GM18951 (cell line): ENCODE measurements around the gene MIER2.
"Not testable (repeated sequence)": the region's sequence is repeated elsewhere in the genome, so short reads cannot be mapped to it uniquely, and the experiment has no call there.

Source experiments
- POLR2A ChIP-seq: IDR thresholded peaks from 4 replicates; pipeline ENCODE4 v1.6.1; 2011; ENCODE audit warnings: mild to moderate bottlenecking; ENCODE audit not compliant: insufficient read length, insufficient read depth; ENCODE audit errors: extremely low read depth
- in situ Hi-C: fragments of 300-500 bp; cut with MboI; formaldehyde crosslinking; loops from one replicate; pipeline ENCODE4 v1.12.0; 2022; ENCODE audit warnings: low sequenced_read_pairs, mixed read lengths, inconsistent platforms; ENCODE audit not compliant: unreplicated experiment

MIER2 gene

DNA sequence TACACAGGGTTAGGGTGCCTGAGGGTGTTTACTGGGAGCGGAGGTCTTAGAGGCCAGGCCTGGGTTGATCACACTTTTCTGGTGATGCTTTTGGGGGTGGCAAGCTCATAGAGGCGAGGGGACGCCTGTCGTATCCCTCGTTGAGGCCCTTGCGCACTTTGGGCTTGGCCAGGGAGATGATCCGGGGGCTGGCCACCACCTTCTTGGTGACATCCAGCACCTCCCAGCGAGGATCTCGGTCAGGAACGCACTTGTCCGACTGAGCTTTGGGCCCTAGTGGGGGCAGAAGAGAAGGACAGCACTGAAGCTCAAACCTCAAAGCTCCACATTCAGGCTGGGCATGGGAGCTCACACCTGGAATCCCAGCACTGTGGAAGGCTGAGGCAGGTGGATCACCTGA is 17.6 kb upstream of the MIER2 start:
- in situ Hi-C loops: no loop called here

DNA sequence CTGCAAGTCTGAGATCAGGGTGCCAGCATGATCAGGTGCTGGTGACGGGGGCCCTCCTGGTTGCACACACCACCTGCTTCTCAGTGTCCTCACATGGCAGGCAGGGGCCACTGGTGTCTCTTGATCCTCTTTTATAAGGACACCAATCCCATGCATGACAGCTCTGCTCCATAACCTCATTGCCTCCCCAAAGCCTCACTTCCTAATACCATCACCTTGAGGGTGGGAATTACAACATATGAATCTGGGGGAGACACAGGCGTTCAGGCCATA is 15.0 kb upstream of the MIER2 start:
- in situ Hi-C loops: no loop called here
- no peak for TF ChIP-seq POLR2A

More for the DNA sequence above, 17.6 kb upstream of the MIER2 start:
- no peak for TF ChIP-seq POLR2A

DNA sequence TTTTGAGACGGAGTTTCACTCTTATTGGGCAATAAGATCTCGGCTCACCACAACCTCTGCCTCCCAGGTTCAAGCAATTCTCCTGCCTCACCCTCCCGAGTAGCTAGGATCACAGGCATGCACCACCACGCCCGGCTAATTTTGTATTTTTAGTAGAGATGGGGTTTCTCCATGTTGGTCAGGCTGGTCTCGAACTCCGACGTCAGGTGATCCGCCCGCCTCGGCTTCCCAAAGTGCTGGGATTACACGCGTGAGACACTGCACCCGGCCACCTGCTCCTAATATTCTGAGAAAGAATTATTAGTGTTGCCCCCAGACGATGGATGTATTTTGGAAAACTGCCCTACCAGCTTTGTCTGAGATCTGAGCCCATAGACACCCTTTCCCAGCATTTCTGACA is 10.9 kb upstream of the MIER2 start:
- in situ Hi-C loops: not testable (repeated sequence)

DNA sequence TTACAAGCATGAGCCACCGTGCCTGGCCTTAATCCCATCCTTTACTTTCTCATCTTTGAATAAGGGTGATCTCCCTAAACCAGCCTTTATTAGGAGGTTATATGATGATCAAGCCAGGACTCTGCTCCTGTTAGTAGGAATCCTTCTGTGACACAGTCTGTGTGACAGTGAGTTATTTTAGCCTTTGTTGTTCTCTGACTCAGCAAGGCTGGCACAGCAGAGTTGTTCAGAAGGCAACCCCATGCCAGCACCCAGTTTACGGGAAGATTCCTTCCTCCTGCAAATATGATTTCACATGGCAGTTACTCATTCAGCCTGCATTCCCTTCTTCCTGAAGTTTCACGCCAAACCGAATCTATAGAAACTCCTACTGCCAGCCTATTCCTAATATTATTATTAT is 10.5 kb upstream of the MIER2 start:
- no peak for TF ChIP-seq POLR2A
- in situ Hi-C loops: no loop called here

DNA sequence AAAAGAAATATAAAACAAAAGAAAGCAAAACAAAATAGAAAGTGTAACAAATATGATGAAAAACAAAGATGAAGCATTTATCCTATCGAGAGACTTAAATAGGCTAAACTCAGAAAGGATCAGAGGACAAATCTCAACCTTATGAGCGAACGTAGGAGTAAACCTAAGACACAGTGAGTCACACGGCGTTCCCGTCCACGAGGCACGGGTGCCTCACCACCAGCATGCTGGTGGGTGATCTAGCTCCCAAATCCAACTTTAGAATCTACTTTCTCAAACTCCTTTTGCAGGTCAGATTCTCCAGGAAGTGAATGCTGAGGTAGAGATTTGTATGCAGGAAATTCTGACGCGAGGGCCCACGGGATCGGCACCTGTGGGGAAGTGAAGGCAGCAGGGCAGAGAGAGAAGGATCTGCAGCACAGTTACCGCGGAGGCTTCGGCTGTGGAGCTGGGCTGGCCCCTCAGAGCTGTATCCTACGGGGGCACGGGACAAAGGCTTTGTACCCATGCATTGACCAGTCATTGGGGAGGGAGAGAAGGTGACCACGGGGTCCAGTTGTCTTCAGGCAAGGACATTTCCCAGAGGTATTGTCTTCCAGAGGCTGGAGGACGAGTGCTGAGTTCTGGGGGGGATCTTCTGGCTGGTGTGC is 7.5 kb upstream of the MIER2 start:
- TF ChIP-seq POLR2A: no peak
- in situ Hi-C loops: no loop called here

DNA sequence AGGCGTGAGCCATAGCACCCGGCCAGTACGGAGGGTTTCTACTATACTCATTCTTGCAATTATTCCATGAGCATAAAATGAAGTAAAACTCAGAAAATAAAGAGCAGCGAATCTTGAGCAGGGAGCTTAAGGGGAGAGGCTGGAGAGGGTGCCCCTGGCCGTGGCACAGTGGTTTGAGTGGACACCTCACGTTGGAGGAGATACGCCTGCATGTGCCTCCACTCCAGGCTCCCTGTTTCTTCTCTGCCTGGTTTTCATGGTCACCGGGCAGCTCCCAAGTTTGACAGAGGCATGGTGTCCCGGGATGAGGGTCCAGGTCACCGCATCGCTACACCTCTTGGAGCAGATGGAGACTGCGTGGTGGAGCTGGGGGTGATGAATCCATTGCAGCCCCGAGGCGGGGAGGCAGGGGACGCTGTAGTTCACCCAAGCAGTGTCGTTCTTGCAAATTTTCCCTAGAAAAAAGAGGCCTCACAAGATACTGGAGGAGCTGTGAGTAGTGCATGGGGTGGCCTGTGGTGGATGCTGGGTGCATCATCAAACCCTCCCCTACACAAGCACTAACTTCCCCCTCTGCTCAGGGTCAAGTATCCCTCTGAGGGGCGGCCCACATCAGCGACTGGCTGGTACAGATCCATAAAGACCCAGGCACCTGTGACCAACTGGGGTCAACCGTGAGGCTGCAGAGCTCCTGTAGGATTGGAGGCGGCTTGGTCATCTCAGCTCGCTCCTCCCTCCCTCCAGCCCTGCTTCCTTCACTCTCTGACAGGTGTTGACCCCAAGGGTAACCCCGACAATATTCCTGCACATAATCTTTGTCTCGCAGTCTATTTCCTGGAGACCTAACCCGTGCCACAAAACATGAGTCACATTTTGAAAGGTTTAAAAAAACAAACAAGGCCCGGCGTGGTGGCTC is 3.6 kb upstream of the MIER2 start:
- no peak for TF ChIP-seq POLR2A
- in situ Hi-C loops: no loop called here

DNA sequence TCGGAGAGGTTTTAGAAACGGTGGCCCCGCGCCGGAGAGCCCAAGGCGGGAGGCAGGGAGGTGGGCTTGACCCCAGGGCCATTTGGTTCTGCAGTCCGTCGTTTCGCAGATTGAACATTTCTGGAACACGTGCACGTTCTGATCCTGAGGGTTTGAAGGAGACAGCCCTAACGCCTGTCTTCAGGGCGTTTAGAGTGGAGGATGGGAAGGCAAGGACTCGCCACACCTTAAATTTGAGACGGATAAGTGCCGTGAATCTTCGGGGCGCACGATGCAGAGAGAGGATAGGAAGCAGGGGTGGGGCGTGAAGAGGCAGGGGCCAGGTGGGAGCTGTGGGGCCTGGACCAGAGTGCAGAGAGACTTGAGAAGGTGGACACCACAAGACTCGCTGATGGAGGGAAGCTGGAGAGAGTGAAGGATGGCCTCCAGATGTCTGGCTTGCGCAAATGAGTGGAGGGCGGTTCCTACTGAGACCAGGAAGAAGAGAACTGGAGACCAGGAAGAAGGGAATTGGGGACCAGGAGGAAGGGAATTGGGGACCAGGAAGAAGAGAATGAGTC is 804 bp upstream of the MIER2 start:
- no peak for TF ChIP-seq POLR2A
- in situ Hi-C loops: no loop called here

DNA sequence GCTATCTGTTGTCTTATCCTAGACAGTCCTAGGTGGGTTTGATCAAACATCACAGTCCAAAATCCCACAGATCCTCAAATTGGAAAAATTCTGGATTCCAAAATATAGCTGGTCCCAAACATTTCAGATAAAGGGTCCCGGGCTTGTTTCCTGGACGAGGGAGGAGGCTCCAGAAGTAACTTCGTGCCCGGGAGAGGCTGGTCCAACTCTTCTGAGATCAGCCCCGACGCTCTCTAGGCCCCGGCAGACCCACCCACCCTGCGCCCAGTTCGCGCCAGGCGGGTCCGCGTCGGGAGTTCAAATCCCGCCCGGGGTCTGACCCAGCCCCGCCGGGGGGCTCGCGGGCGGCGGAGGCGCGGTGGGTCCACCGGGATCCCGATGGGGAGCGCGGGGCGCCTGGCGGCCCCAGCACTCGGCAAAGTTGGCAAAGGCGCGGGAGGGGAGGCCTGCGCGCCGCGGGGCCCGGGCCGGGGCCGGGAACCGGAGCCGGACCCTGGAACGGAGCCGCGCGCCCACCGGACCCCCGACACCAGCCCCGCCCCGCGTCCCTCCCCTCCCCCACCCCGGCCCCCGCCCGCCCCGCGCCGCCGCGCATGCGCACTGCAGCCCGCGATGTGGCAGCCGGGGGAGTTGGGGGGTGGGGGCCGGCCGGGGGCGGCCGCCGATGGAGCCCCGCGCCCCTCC is 513 bp downstream of the MIER2 start:
- no peak for TF ChIP-seq POLR2A
- in situ Hi-C loops: no loop called here

DNA sequence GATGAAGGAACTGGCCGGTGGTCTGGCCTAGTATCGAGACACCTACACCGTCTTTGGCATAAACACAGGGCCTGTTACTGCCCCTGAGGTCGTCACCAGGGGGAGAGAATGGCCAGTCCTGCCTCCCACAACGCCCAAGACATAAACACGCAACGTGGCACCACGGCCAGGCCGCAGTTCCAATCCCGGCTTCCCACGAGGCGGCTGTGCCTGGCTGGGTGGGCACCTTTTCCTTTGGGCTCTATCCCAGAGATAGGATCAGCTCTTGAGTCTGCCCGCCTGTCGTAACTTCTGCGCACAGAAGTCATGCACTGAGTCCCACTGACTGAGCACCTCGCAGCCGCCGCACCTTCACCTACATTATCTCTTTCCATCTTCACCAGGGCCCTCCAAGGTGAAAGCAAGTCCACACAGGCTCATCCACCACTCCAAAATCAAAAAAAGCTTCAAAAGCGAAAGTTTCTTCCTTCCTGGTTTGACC is 1.1 kb downstream of the MIER2 start:
- TF ChIP-seq POLR2A: no peak
- in situ Hi-C loops: no loop called here

DNA sequence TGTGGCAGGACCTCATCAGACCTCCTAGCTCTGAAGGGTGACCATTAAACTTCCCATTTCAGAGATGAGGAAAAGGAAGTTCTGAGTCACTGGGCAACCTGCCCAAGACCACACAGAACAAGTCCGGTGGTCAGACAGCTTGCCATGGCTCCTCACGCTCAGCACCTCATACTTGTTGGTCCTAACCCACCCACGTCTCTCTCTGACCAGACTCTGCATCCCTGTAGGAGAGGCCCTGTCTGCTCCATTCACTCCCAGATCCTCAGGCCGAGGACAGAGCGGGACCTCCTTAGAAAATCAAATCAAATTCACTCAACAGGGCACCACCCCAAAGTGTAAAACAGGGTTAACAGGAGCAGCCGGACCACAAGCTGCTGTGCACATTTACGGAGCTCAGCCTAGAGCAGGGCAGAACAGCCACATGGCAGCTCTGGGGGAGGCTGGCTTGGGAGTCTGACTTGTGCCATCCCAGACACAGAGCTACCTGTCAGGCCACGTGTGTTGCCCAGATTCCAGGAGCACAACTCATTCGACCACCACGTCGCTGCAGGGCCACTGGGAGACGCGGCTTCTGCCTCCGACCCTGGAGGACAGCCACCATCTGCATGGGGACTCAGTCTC is 1.7 kb downstream of the MIER2 start:
- in situ Hi-C loops: no loop called here

DNA sequence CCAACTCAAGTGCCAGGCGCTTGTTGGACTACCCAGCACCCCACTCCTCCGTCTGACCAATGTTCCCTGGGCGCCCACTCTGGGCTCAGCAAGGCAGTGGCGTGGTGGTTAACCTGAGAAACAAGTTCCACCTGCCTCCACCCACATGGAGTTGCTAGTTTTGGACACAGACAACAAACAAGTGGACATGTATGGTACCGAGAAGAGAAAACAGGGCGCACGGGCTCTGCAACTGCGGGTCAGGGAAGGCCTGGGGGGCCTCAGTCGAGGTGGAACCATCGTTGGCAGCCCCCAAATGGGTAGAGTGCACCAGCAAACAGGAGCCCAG is 2.5 kb downstream of the MIER2 start:
- TF ChIP-seq POLR2A: no peak
- in situ Hi-C loops: no loop called here

More for the DNA sequence above, 1.7 kb downstream of the MIER2 start:
- no peak for TF ChIP-seq POLR2A

DNA sequence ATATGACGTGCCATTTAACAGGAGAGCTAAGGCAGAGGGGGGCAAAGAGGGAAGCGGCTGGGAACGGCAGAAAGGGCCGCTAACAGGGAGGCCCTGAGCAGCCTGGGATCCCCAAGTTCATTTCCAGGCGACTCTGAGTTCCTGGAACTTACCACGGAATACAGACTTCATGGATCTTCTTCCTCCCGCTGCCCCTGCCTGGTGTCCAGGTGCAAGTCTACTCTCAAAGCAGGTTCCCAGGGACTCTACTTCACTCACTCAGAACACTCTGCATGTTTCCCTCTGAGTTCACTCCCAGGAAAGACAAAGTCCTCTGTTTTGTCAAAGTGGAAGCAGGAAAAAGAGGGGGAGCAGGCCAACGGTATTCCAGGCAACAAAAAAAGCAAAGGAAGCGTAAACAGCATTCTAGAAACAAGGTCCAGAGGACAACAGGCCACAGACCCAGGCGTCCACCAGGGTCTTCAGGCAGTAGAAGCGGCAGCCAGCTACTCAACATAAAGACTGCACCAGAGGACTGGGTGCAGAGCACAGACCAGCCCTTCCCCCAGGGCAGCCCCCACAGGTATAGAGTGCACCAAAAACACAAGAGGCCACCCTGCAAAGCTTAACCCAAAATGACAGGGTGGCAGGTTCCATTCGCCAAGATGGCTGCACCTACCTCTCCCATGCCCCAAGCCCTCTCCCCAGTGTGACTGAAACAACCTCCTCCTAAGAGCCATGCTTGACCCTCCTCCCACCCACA is 3.0 kb downstream of the MIER2 start:
- in situ Hi-C loops: no loop called here
- TF ChIP-seq POLR2A: no peak
